ENCODE data around the gene ACSF3.
"Not testable (repeated sequence)": the region's sequence is repeated elsewhere in the genome, so short reads cannot be mapped to it uniquely, and the experiment has no call there.

Gene ACSF3

GRCh38 chr16:89073346-89074071 lies 20.1 kb upstream of the ACSF3 start:
- no peak for DNase-seq (ENCODE audit: low read depth in 2 of 2)

GRCh38 chr16:89074072-89074674 lies 19.5 kb upstream of the ACSF3 start:
- not testable (repeated sequence) for DNase-seq (ENCODE audit: low read depth in 2 of 2)

GRCh38 chr16:89074803-89075688 lies 18.6 kb upstream of the ACSF3 start:
- no peak for DNase-seq (ENCODE audit: low read depth in 2 of 2)

- DNase-seq (ENCODE audit: low read depth in 2 of 2): no peak
Measured at GRCh38 chr16:89076159-89076558, 17.5 kb upstream of the ACSF3 start.

- DNase-seq (ENCODE audit: low read depth in 2 of 2): no peak
Measured at GRCh38 chr16:89077076-89077475, 16.6 kb upstream of the ACSF3 start.

GRCh38 chr16:89078172-89078571 lies 15.5 kb upstream of the ACSF3 start:
- no peak for DNase-seq (ENCODE audit: low read depth in 2 of 2)

GRCh38 chr16:89079434-89079980 lies 14.1 kb upstream of the ACSF3 start:
- DNase-seq (ENCODE audit: low read depth in 2 of 2): no peak

- DNase-seq (ENCODE audit: low read depth in 2 of 2): no peak
Measured at GRCh38 chr16:89080196-89080853, 13.3 kb upstream of the ACSF3 start.

GRCh38 chr16:89081556-89081955 lies 12.1 kb upstream of the ACSF3 start:
- no peak for DNase-seq (ENCODE audit: low read depth in 2 of 2)

GRCh38 chr16:89084411-89084810 lies 9.2 kb upstream of the ACSF3 start:
- DNase-seq (ENCODE audit: low read depth in 2 of 2): no peak

- DNase-seq (ENCODE audit: low read depth in 2 of 2): no peak
Measured at GRCh38 chr16:89084814-89085612, 8.6 kb upstream of the ACSF3 start.

GRCh38 chr16:89085755-89086154 lies 7.9 kb upstream of the ACSF3 start:
- no peak for DNase-seq (ENCODE audit: low read depth in 2 of 2)

GRCh38 chr16:89087922-89088497 lies 5.6 kb upstream of the ACSF3 start:
- no peak for DNase-seq (ENCODE audit: low read depth in 2 of 2)

- no peak for DNase-seq (ENCODE audit: low read depth in 2 of 2)
Measured at GRCh38 chr16:89089120-89089519, 4.5 kb upstream of the ACSF3 start.

GRCh38 chr16:89090182-89090630 lies 3.4 kb upstream of the ACSF3 start:
- no peak for DNase-seq (ENCODE audit: low read depth in 2 of 2)

- no peak for DNase-seq (ENCODE audit: low read depth in 2 of 2)
Measured at GRCh38 chr16:89090669-89091426, 2.8 kb upstream of the ACSF3 start.

GRCh38 chr16:89092013-89092412 lies 1.6 kb upstream of the ACSF3 start:
- no peak for DNase-seq (ENCODE audit: low read depth in 2 of 2)

- DNase-seq (ENCODE audit: low read depth in 2 of 2): not testable (repeated sequence)
Measured at GRCh38 chr16:89093252-89093601, 425 bp upstream of the ACSF3 start.

GRCh38 chr16:89094252-89094879 lies 714 bp downstream of the ACSF3 start:
- peak in 1 of 2 donors; percentile 14 for DNase-seq (ENCODE audit: low read depth in 2 of 2)

Data from stimulated activated CD4-positive, alpha-beta T cell treated with anti-CD3 and anti-CD28 coated beads, Interleukin-1b, Interleukin-23, amount 100 ng/mL, for 4 hours (primary cell).